Activated CD8-positive, alpha-beta T cell treated with anti-CD3 and anti-CD28 coated beads, Interleukin-2, amount 10 ng/mL, durations not matched to agents 7 days and 5 days (primary cell): Measurements from ENCODE around the gene ACSL3. TPM values are rescaled to one million over a fixed set of nuclear protein-coding genes. Genes with fewer than 3 reads are reported as not detected.

ENCODE experiments used
- ATAC-seq: fragments of 150-1000 bp; cut with Tn5 transposase; one replicate; pipeline ENCODE4 v1.10.0; 2021; ENCODE audit warnings: moderate library complexity
- CTCF ChIA-PET: fragments of 350-600 bp; sonication (Branson Sonifier 250); formaldehyde crosslinking; loops from one replicate; lab custom pipeline; 2021; ENCODE audit warnings: antibody characterized with exemption; lab: Charles Lee
- POLR2A ChIA-PET: fragments of 350-600 bp; sonication (Branson Sonifier 250); formaldehyde crosslinking; loops from one replicate; lab custom pipeline; 2021; ENCODE audit warnings: antibody characterized with exemption; lab: Charles Lee
- DNase-seq: peaks from one replicate; pipeline ENCODE4 v3.0.0-alpha.2; 2020
- H3K27ac Mint-ChIP-seq: one replicate; pipeline ENCODE4 v1.8.0; 2021; ENCODE audit warnings: mild to moderate bottlenecking, mixed read lengths
- H3K27me3 Mint-ChIP-seq: one replicate; pipeline ENCODE4 v1.8.0; 2021; ENCODE audit warnings: low read depth, mixed read lengths
- H3K36me3 Mint-ChIP-seq: one replicate; pipeline ENCODE4 v1.8.0; 2021; ENCODE audit warnings: low read depth, mixed read lengths
- H3K4me1 Mint-ChIP-seq: one replicate; pipeline ENCODE4 v1.8.0; 2021; ENCODE audit warnings: low read depth, mixed read lengths
- H3K4me3 Mint-ChIP-seq: one replicate; pipeline ENCODE4 v1.8.0; 2021; ENCODE audit warnings: mild to moderate bottlenecking, mixed read lengths
- H3K9me3 Mint-ChIP-seq: one replicate; pipeline ENCODE4 v1.8.0; 2022; ENCODE audit warnings: mixed read lengths; ENCODE audit not compliant: insufficient read depth
- total RNA-seq, 2 experiments: library from RNA; stranded (reverse); gene quantifications; one replicate each; pipeline ENCODE4 v1.2.3, GENCODE V29; 2021

The ACSL3 gene
- total RNA-seq, 2 experiments from 2014 or later = 46.5 to 54.6 TPM

- peak; percentile 76 for ATAC-seq
- H3K27me3 Mint-ChIP-seq = no peaks in the 10 kb centered on the region
- CTCF ChIA-PET = interaction anchor here (0.6 to 2.8 kb wide), 24 partner anchors 8 to 586 kb away, joined by 3 to 38 read pairs (median 5); no protein-coding TSS in a partner anchor
Observed at GRCh38 chr2:222903234-222904220, 42.7 kb downstream of the ACSL3 start.

GRCh38 chr2:222904557-222905258 lies 43.9 kb downstream of the ACSL3 start:
- Mint-ChIP-seq H3K9me3 (no peaks in the 10 kb centered on the region), H3K4me3 (no peak overlapping the region), H3K36me3 (peaks cover 26% of the 10 kb centered on the region), H3K4me1 (peaks cover 20% of the 10 kb centered on the region), H3K27me3 (no peaks in the 10 kb centered on the region), H3K27ac (no peak overlapping the region)
- CTCF ChIA-PET = interaction anchor here (1.0 to 3.7 kb wide), 3 partner anchors 35 to 197 kb away, joined by 4 to 27 read pairs (median 5); no protein-coding TSS in a partner anchor
- DNase-seq = no peak
- ATAC-seq = no peak
- POLR2A ChIA-PET = interaction anchor here (0.5 kb wide), 1 partner anchor 73 kb away, joined by 3 read pairs; no protein-coding TSS in a partner anchor

More at GRCh38 chr2:222903234-222904220, 42.7 kb downstream of the ACSL3 start:
- Mint-ChIP-seq H3K27ac (no peak overlapping the region), H3K9me3 (no peaks in the 10 kb centered on the region), H3K4me1 (peaks cover 11% of the 10 kb centered on the region), H3K4me3 (no peak overlapping the region), H3K36me3 (peaks cover 17% of the 10 kb centered on the region)
- peak; percentile 54 for DNase-seq
- POLR2A ChIA-PET = interaction anchor here (0.6 kb wide), 1 partner anchor 249 kb away, joined by 3 read pairs; no protein-coding TSS in a partner anchor

- ATAC-seq = no peak
- Mint-ChIP-seq H3K9me3 (no peaks in the 10 kb centered on the region), H3K4me3 (no peak overlapping the region), H3K4me1 (peaks cover 25% of the 10 kb centered on the region), H3K27ac (no peak overlapping the region), H3K36me3 (peaks cover 26% of the 10 kb centered on the region), H3K27me3 (no peaks in the 10 kb centered on the region)
- POLR2A ChIA-PET = interaction anchor here (0.6 kb wide), 1 partner anchor 291 kb away, joined by 3 read pairs; no protein-coding TSS in a partner anchor
- CTCF ChIA-PET = interaction anchor here (1.2 to 3.7 kb wide), 4 partner anchors 32 to 216 kb away, joined by 3 to 27 read pairs (median 6); no protein-coding TSS in a partner anchor
- DNase-seq = no peak
Observed at GRCh38 chr2:222907048-222907447, 46.2 kb downstream of the ACSL3 start.

GRCh38 chr2:222907790-222908441 lies 47.1 kb downstream of the ACSL3 start:
- no peak overlapping the region for H3K27ac Mint-ChIP-seq
- H3K4me3 Mint-ChIP-seq = no peak overlapping the region
- ATAC-seq (no peak), DNase-seq (no peak)
- no peaks in the 10 kb centered on the region for H3K9me3 Mint-ChIP-seq
- H3K4me1 Mint-ChIP-seq = peaks cover 27% of the 10 kb centered on the region
- peaks cover 26% of the 10 kb centered on the region for H3K36me3 Mint-ChIP-seq
- CTCF ChIA-PET = interaction anchor here (1.2 to 3.7 kb wide), 4 partner anchors 31 to 217 kb away, joined by 3 to 27 read pairs (median 6); no protein-coding TSS in a partner anchor
- POLR2A ChIA-PET = interaction anchor here (0.6 kb wide), 1 partner anchor 45 kb away, joined by 3 read pairs; no protein-coding TSS in a partner anchor
- H3K27me3 Mint-ChIP-seq = no peaks in the 10 kb centered on the region

GRCh38 chr2:222909286-222909685 lies 48.5 kb downstream of the ACSL3 start:
- CTCF ChIA-PET = interaction anchor here (0.6 to 1.7 kb wide), 4 partner anchors 30 to 218 kb away, joined by 3 to 7 read pairs (median 6); no protein-coding TSS in a partner anchor
- no peak for ATAC-seq

GRCh38 chr2:222912117-222912516 lies 51.3 kb downstream of the ACSL3 start:
- no peak overlapping the region for H3K4me3 Mint-ChIP-seq
- ChIA-PET POLR2A (no interaction called here), CTCF (interaction anchor here (0.8 to 3.1 kb wide), 6 partner anchors 10 to 222 kb away, joined by 3 to 24 read pairs (median 12); no protein-coding TSS in a partner anchor)
- no peaks in the 10 kb centered on the region for H3K27me3 Mint-ChIP-seq
- DNase-seq (no peak), ATAC-seq (no peak)
- H3K4me1 Mint-ChIP-seq = peaks cover 27% of the 10 kb centered on the region
- H3K36me3 Mint-ChIP-seq = peaks cover 17% of the 10 kb centered on the region
- H3K9me3 Mint-ChIP-seq = no peaks in the 10 kb centered on the region
- H3K27ac Mint-ChIP-seq = no peak overlapping the region

More at GRCh38 chr2:222909286-222909685, 48.5 kb downstream of the ACSL3 start:
- H3K4me1 Mint-ChIP-seq = peaks cover 27% of the 10 kb centered on the region
- no peaks in the 10 kb centered on the region for H3K9me3 Mint-ChIP-seq
- peak overlapping the region; percentile 28 for H3K27ac Mint-ChIP-seq
- POLR2A ChIA-PET = interaction anchor here (0.6 kb wide), 1 partner anchor 34 kb away, joined by 4 read pairs; no protein-coding TSS in a partner anchor
- DNase-seq = no peak
- H3K27me3 Mint-ChIP-seq = no peaks in the 10 kb centered on the region
- H3K4me3 Mint-ChIP-seq = no peak overlapping the region
- H3K36me3 Mint-ChIP-seq = peaks cover 24% of the 10 kb centered on the region

- H3K4me3 Mint-ChIP-seq = no peak overlapping the region
- peaks cover 26% of the 10 kb centered on the region for H3K4me1 Mint-ChIP-seq
- POLR2A ChIA-PET = no interaction called here
- no peaks in the 10 kb centered on the region for H3K27me3 Mint-ChIP-seq
- CTCF ChIA-PET = interaction anchor here (0.8 to 3.1 kb wide), 5 partner anchors 10 to 222 kb away, joined by 3 to 24 read pairs (median 15); no protein-coding TSS in a partner anchor
- H3K27ac Mint-ChIP-seq = no peak overlapping the region
- peaks cover 14% of the 10 kb centered on the region for H3K36me3 Mint-ChIP-seq
- no peak for DNase-seq
- no peak for ATAC-seq
- H3K9me3 Mint-ChIP-seq = no peaks in the 10 kb centered on the region
Observed at GRCh38 chr2:222912776-222913175, 51.9 kb downstream of the ACSL3 start.

GRCh38 chr2:222915092-222915957 lies 54.5 kb downstream of the ACSL3 start:
- ChIA-PET POLR2A (no interaction called here), CTCF (interaction anchor here (0.9 to 1.9 kb wide), 8 partner anchors 13 to 883 kb away, joined by 3 to 14 read pairs (median 3); no protein-coding TSS in a partner anchor)
- Mint-ChIP-seq H3K9me3 (no peaks in the 10 kb centered on the region), H3K4me1 (peaks cover 15% of the 10 kb centered on the region), H3K4me3 (no peak overlapping the region), H3K27me3 (no peaks in the 10 kb centered on the region), H3K27ac (no peak overlapping the region), H3K36me3 (peaks cover 13% of the 10 kb centered on the region)
- ATAC-seq = no peak
- DNase-seq = no peak

GRCh38 chr2:222916229-222917197 lies 55.7 kb downstream of the ACSL3 start:
- Mint-ChIP-seq H3K4me3 (no peak overlapping the region), H3K36me3 (peaks cover 18% of the 10 kb centered on the region), H3K27me3 (no peaks in the 10 kb centered on the region), H3K27ac (no peak overlapping the region), H3K9me3 (no peaks in the 10 kb centered on the region), H3K4me1 (peaks cover 12% of the 10 kb centered on the region)
- ChIA-PET POLR2A (no interaction called here), CTCF (interaction anchor here (1.1 to 1.9 kb wide), 7 partner anchors 12 to 882 kb away, joined by 3 to 14 read pairs (median 3); no protein-coding TSS in a partner anchor)
- ATAC-seq = no peak
- DNase-seq = no peak
